ENCODE data around the gene LIN52. TPM values are rescaled to one million over a fixed set of nuclear protein-coding genes. Genes with fewer than 3 reads are reported as not detected.

The LIN52 gene
- total RNA-seq, 1 experiment from 2014 or later = 11.3 TPM

GRCh38 chr14:74245292-74245691, 160.5 kb downstream of the LIN52 start:
- peaks cover 7% of the 10 kb centered on the region for H3K4me1 Mint-ChIP-seq (ENCODE audit: low read depth, unreplicated experiment)
- no peak overlapping the region for H3K4me3 Mint-ChIP-seq (ENCODE audit: unreplicated experiment)
- no peaks in the 10 kb centered on the region for H3K9me3 ChIP-seq
- peaks cover 24% of the 10 kb centered on the region for H3K27me3 Mint-ChIP-seq (ENCODE audit: insufficient read depth, unreplicated experiment)
- intact Hi-C loops (cut with micrococcal nuclease; ENCODE audit: unreplicated experiment) = no loop called here
- H3K27me3 ChIP-seq (replicated peaks; ENCODE audit: control insufficient read depth, insufficient read depth, low read length) = no peaks in the 10 kb centered on the region; the same call in 1 of the 2 replicates
- TF ChIP-seq, protein P1, sequence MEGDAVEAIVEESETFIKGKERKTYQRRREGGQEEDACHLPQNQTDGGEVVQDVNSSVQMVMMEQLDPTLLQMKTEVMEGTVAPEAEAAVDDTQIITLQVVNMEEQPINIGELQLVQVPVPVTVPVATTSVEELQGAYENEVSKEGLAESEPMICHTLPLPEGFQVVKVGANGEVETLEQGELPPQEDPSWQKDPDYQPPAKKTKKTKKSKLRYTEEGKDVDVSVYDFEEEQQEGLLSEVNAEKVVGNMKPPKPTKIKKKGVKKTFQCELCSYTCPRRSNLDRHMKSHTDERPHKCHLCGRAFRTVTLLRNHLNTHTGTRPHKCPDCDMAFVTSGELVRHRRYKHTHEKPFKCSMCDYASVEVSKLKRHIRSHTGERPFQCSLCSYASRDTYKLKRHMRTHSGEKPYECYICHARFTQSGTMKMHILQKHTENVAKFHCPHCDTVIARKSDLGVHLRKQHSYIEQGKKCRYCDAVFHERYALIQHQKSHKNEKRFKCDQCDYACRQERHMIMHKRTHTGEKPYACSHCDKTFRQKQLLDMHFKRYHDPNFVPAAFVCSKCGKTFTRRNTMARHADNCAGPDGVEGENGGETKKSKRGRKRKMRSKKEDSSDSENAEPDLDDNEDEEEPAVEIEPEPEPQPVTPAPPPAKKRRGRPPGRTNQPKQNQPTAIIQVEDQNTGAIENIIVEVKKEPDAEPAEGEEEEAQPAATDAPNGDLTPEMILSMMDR (IDR thresholded peaks at IDR 0.05; ENCODE audit: insufficient read depth in 1 of 2, low read depth in 1 of 2, low read length in 1 of 2, severe bottlenecking in 1 of 2, unreplicated experiment in 1 of 2) = no peak
- H3K4me3 ChIP-seq (ENCODE audit: low read depth, low read length) = no peak overlapping the region
- CTCF ChIA-PET = no interaction called here
- no peak for DNase-seq
- H3K27ac Mint-ChIP-seq (ENCODE audit: unreplicated experiment) = no peak overlapping the region
- no peaks in the 10 kb centered on the region for H3K36me3 Mint-ChIP-seq (ENCODE audit: insufficient read depth, unreplicated experiment)
- POLR2A ChIA-PET = no interaction called here
- H3K9me3 Mint-ChIP-seq (ENCODE audit: unreplicated experiment) = no peaks in the 10 kb centered on the region
- H3K36me3 ChIP-seq (ENCODE audit: control insufficient read depth, insufficient read depth, low read length) = no peaks in the 10 kb centered on the region
- no TSS peak for BruUV-seq (replicated peaks)
- no peaks in the 10 kb centered on the region for H3K4me1 ChIP-seq

DNA sequence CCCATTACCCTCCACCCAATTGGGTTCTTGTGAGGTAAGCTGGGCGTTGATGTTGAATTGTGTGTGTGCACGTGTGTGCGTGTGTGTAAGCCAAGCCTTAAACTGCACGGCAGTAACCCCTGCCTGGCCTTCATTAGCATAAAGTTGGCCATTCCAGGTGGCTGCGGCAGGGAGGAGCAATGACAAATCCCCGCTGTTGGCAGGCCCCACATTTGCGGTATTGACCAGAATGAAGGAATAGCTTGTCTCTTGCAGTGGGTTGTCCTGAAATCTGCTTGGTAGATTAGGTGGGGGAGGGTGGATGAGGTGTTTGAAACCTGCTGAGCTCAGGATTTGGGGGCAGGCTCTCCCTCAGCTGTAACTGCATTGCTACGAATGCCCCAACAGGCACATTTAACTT, 161.8 kb downstream of the LIN52 start:
- no TSS peak for BruUV-seq (replicated peaks)
- no peaks in the 10 kb centered on the region for H3K36me3 ChIP-seq (ENCODE audit: control insufficient read depth, insufficient read depth, low read length)
- no peak overlapping the region for H3K4me3 ChIP-seq (ENCODE audit: low read depth, low read length)
- POLR2A ChIA-PET = no interaction called here
- no peaks in the 10 kb centered on the region for H3K9me3 Mint-ChIP-seq (ENCODE audit: unreplicated experiment)
- no peak overlapping the region for H3K4me3 Mint-ChIP-seq (ENCODE audit: unreplicated experiment)
- peaks cover 9% of the 10 kb centered on the region for H3K4me1 Mint-ChIP-seq (ENCODE audit: low read depth, unreplicated experiment)
- no peaks in the 10 kb centered on the region for H3K4me1 ChIP-seq
- TF ChIP-seq, protein P1 (IDR thresholded peaks at IDR 0.05; ENCODE audit: insufficient read depth in 1 of 2, low read depth in 1 of 2, low read length in 1 of 2, severe bottlenecking in 1 of 2, unreplicated experiment in 1 of 2) = no peak
- CTCF ChIA-PET = interaction anchor here (0.6 kb wide), 2 partner anchors 20 to 57 kb away, joined by 3 to 6 read pairs; no protein-coding TSS in a partner anchor
- H3K27me3 ChIP-seq (replicated peaks; ENCODE audit: control insufficient read depth, insufficient read depth, low read length) = no peaks in the 10 kb centered on the region; the same call in 1 of the 2 replicates
- no peak overlapping the region for H3K27ac Mint-ChIP-seq (ENCODE audit: unreplicated experiment)
- no peaks in the 10 kb centered on the region for H3K36me3 Mint-ChIP-seq (ENCODE audit: insufficient read depth, unreplicated experiment)
- intact Hi-C loops (cut with micrococcal nuclease; ENCODE audit: unreplicated experiment) = no loop called here
- no peak for DNase-seq
- no peaks in the 10 kb centered on the region for H3K9me3 ChIP-seq
- peaks cover 22% of the 10 kb centered on the region for H3K27me3 Mint-ChIP-seq (ENCODE audit: insufficient read depth, unreplicated experiment)

DNA sequence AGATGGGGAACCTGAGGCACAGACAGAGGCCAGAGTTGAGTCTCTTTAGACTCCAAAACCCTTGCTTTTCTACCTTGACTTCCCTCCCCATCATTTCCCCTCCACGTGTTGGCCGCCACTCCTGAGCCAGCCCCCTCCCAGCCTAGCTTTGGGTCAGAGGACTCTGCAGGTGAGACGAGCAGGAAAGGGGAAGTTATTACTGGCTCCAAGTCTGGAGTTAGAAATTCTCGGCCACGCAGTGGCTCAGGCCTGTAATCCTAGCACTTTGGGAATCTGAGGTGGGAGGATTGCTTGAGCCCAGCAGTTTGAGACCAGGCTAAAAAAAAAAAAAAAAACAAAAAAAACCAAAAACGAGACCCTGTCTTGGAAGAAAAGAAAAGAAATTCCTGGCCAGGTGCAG, 163.3 kb downstream of the LIN52 start:
- ChIA-PET POLR2A (no interaction called here), CTCF (no interaction called here)
- TF ChIP-seq, protein P1 (IDR thresholded peaks at IDR 0.05; ENCODE audit: insufficient read depth in 1 of 2, low read depth in 1 of 2, low read length in 1 of 2, severe bottlenecking in 1 of 2, unreplicated experiment in 1 of 2) = no peak
- H3K36me3 ChIP-seq (ENCODE audit: control insufficient read depth, insufficient read depth, low read length) = no peaks in the 10 kb centered on the region
- no TSS peak for BruUV-seq (replicated peaks)
- H3K4me3 Mint-ChIP-seq (ENCODE audit: unreplicated experiment) = no peak overlapping the region
- no peaks in the 10 kb centered on the region; the same call in none of the 2 replicates for H3K27me3 ChIP-seq (replicated peaks; ENCODE audit: control insufficient read depth, insufficient read depth, low read length)
- no peak overlapping the region for H3K4me3 ChIP-seq (ENCODE audit: low read depth, low read length)
- peaks cover 13% of the 10 kb centered on the region for H3K4me1 Mint-ChIP-seq (ENCODE audit: low read depth, unreplicated experiment)
- no peaks in the 10 kb centered on the region for H3K9me3 ChIP-seq
- no peaks in the 10 kb centered on the region for H3K4me1 ChIP-seq
- no peaks in the 10 kb centered on the region for H3K36me3 Mint-ChIP-seq (ENCODE audit: insufficient read depth, unreplicated experiment)
- peaks cover 17% of the 10 kb centered on the region for H3K27me3 Mint-ChIP-seq (ENCODE audit: insufficient read depth, unreplicated experiment)
- no peak overlapping the region for H3K27ac Mint-ChIP-seq (ENCODE audit: unreplicated experiment)
- intact Hi-C loops (cut with micrococcal nuclease; ENCODE audit: unreplicated experiment) = no loop called here
- DNase-seq = no peak
- no peaks in the 10 kb centered on the region for H3K9me3 Mint-ChIP-seq (ENCODE audit: unreplicated experiment)
